ENCODE data around the gene ARMC10. TPM values are rescaled to one million over a fixed set of nuclear protein-coding genes. Genes with fewer than 3 reads are reported as not detected.

ARMC10 gene
- total RNA-seq, 1 donor from 2014 or later = 36.6 TPM

DNA sequence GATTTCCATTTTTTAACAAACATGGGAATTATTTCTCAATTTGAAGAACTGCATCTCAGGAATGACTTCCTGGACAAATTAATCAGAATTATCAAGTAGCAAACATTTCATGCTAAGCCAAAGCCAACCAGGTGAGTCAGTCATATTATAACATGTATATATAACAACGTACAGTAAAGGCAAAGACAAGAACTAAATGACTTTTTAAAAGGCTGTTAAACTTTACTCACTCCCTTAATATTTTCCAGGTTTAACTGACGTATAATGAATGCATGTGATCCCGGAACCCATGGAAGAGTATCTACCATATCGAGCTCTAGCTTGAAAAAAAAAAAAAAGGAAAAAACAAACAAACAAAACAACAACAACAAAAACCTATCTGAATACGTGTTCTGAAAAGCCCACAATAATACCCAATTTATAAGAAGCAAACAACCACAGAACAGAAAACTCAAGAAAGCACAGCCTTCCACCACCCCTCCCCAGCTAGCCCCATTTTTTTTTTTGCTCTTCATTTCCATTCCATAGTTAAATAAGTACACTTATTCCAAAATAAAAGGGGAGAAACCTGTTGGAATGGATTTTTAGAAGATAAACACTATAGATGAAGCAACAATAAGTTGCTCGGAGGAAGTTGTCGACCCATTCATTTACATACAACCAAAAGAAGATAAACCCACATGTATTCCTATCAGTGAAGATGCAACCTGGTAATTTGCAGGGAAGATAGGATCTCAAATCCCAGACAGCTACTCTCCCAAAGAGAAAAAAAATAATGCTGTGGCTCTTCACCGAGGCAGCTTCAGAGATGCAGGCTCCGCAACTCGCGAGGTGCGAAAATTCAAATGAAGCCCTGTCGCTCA is 73.4 kb downstream of the ARMC10 start:
- H3K9me3 ChIP-seq = no peaks in the 10 kb centered on the region
- H3K27ac ChIP-seq = peak overlapping the region; percentile 92
- intact Hi-C loops (cut with DNase I) = no loop called here
- no peaks in the 10 kb centered on the region for H3K27me3 ChIP-seq
- H3K4me3 ChIP-seq = peak overlapping the region; percentile 64 to 75
- H3K4me1 ChIP-seq = peaks cover 21% of the 10 kb centered on the region
- TF ChIP-seq POLR2A (IDR thresholded peaks at IDR 0.05) = no peak
- TF ChIP-seq, protein P1, sequence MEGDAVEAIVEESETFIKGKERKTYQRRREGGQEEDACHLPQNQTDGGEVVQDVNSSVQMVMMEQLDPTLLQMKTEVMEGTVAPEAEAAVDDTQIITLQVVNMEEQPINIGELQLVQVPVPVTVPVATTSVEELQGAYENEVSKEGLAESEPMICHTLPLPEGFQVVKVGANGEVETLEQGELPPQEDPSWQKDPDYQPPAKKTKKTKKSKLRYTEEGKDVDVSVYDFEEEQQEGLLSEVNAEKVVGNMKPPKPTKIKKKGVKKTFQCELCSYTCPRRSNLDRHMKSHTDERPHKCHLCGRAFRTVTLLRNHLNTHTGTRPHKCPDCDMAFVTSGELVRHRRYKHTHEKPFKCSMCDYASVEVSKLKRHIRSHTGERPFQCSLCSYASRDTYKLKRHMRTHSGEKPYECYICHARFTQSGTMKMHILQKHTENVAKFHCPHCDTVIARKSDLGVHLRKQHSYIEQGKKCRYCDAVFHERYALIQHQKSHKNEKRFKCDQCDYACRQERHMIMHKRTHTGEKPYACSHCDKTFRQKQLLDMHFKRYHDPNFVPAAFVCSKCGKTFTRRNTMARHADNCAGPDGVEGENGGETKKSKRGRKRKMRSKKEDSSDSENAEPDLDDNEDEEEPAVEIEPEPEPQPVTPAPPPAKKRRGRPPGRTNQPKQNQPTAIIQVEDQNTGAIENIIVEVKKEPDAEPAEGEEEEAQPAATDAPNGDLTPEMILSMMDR (IDR thresholded peaks at IDR 0.05) = no peak
- H3K36me3 ChIP-seq = no peaks in the 10 kb centered on the region
- DNase-seq (ENCODE audit: extremely low spot score in 2 of 2) = no peak

Other genes starting within 250 kb of the ARMC10 start
- 2.9 TPM for gene LRRC17, start 162.1 kb upstream of the ARMC10 start, total RNA-seq
- 0.98 TPM for gene FBXL13, start 344 bp upstream of the ARMC10 start, total RNA-seq
- gene NAPEPLD, start 74.0 kb downstream of the ARMC10 start, total RNA-seq = 15.0 TPM
- 28.7 TPM for gene PMPCB, start 222.3 kb downstream of the ARMC10 start, total RNA-seq